HUES64 (cell line): Measurements from ENCODE around the gene PTPRD.
A peak's percentile ranks its signal among the peaks of the same experiment; 100 is the strongest.
"Not testable (repeated sequence)": the region's sequence is repeated elsewhere in the genome, so short reads cannot be mapped to it uniquely, and the experiment has no call there.

Experiments used
- H3K27ac ChIP-seq: 2 replicates; pipeline ENCODE4 v1.7.0; 2013; ENCODE audit warnings: low read depth, low read length, inconsistent platforms
- H3K27me3 ChIP-seq: 2 replicates; pipeline ENCODE4 v1.6.1; 2013; ENCODE audit warnings: mild to moderate bottlenecking, low read length; ENCODE audit not compliant: insufficient read depth
- H3K36me3 ChIP-seq: 2 replicates; pipeline ENCODE4 v1.6.1; 2013; ENCODE audit warnings: mild to moderate bottlenecking, low read length; ENCODE audit not compliant: insufficient read depth
- H3K4me1 ChIP-seq: 2 replicates; pipeline ENCODE4 v1.6.1; 2013; ENCODE audit warnings: mild to moderate bottlenecking, low read length, moderate library complexity; ENCODE audit not compliant: insufficient read depth
- H3K4me3 ChIP-seq: 2 replicates; pipeline ENCODE4 v1.5.1; 2013; ENCODE audit warnings: mild to moderate bottlenecking, low read length, moderate library complexity
- H3K9ac ChIP-seq: 2 replicates; pipeline ENCODE4 v1.6.1; 2013; ENCODE audit warnings: mild to moderate bottlenecking, low read depth, low read length
- H3K9me3 ChIP-seq: 2 replicates; pipeline ENCODE4 v1.6.1; 2013; ENCODE audit warnings: low read depth, low read length; ENCODE audit not compliant: insufficient read depth
- WGBS: fragments of 150-250, 120-280 bp; methylation state at CpG from one replicate; pipeline ENCODE4 v1.1.7; 2013; ENCODE audit warnings: missing lambda C conversion rate; 5-methylcytosine and 5-hydroxymethylcytosine counted together

PTPRD gene

DNA sequence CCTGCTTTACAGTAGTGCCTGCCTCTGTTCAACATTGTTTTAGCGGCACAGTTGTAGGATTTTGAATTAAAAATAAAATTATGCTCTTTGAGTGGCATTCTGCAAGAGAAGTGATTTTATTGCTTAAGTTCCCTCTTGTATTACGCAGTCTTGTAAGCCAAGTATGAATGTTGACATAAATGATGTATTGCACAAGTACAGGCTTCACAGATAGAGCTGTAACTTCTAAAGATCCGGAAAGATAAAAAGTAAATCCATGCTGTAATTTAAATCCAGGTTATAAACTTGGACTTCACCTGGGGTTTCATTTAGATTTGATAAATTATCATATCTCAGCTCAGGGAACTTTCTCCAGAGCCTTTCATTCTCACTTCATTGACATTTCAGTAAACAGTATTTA lies 1114.7 kb downstream of the PTPRD start:
- no peaks in the 10 kb centered on the region for H3K4me1 ChIP-seq
- H3K36me3 ChIP-seq = no peaks in the 10 kb centered on the region
- H3K9ac ChIP-seq = no peak overlapping the region
- no peak overlapping the region for H3K4me3 ChIP-seq
- peak overlapping the region; percentile 7; the same call in 1 of the 2 replicates for H3K27ac ChIP-seq
- no peaks in the 10 kb centered on the region for H3K27me3 ChIP-seq
- WGBS = 98% methylated on average over 3 of the region's 3 CpGs
- peaks cover 16% of the 10 kb centered on the region for H3K9me3 ChIP-seq

DNA sequence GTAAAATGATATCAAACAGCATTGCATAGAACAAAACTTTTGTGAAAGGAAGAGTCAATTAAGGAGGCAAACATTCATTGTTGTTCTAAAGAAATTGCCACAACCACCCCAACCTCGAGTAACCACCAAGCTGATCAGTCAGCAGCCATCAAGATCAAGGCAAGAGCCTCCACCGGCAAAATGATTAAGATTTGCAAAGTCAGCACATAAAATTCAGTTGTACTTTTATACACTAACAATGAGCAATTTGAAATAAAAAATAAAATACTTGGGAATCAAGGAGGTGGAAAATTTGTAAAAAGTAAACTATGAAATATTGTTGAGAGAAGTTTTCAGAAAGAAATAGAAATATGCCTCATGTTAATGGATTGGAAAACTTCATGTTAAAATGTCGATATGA lies 1118.5 kb downstream of the PTPRD start:
- H3K9me3 ChIP-seq = peaks cover 16% of the 10 kb centered on the region
- no peaks in the 10 kb centered on the region for H3K27me3 ChIP-seq
- H3K9ac ChIP-seq = no peak overlapping the region
- 71% methylated on average over 3 of the region's 3 CpGs for WGBS
- no peaks in the 10 kb centered on the region; the same call in 1 of the 2 replicates for H3K4me1 ChIP-seq
- no peak overlapping the region for H3K27ac ChIP-seq
- no peaks in the 10 kb centered on the region for H3K36me3 ChIP-seq
- no peak overlapping the region for H3K4me3 ChIP-seq

DNA sequence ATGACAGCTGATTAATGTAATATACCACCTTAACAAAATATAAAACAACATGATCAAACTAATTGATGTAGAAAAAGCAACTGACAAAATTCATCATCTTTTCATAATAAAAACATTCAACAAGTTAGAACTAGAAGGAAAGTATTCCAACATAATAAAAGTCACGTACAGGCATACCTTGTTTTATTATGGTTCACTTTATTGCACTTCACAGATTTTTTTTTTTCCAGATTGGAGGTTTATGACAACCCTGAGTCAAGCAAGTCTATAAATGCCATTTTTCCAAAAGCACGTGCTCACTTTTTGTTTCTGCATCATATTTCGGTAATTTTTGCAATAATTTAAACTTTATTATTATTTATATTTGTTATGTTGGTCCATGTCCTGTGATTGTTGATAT lies 1120.3 kb downstream of the PTPRD start:
- Histone ChIP-seq H3K9me3 (peaks cover 16% of the 10 kb centered on the region), H3K27me3 (no peaks in the 10 kb centered on the region), H3K4me3 (no peak overlapping the region), H3K36me3 (no peaks in the 10 kb centered on the region), H3K27ac (no peak overlapping the region), H3K4me1 (peaks cover 8% of the 10 kb centered on the region; the same call in 1 of the 2 replicates), H3K9ac (no peak overlapping the region)
- 100% methylated on average over 2 of the region's 3 CpGs for WGBS

DNA sequence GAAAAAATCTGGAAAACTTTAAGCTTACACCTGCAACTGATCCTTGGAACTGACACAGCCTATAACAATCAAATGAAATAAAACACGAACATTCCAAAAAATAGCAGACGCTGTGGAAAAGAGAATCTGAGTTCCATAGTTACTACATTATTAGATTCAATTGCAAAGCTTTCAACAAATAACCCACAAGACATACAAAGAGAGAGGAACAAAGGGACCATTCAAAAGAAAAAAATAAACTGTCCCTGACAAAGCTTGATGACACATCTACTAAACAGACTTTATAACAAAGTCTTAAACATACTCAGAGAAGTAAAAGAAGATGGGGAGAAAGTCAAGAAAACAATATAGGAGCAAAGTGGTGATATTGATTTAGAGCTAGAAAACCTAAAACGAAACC lies 1123.6 kb downstream of the PTPRD start:
- H3K9me3 ChIP-seq = 0 out of 2 replicates have a peak, but pooled peaks cover 1% of the 10 kb centered on the region
- no peaks in the 10 kb centered on the region for H3K27me3 ChIP-seq
- H3K4me1 ChIP-seq = peaks cover 8% of the 10 kb centered on the region; the same call in 1 of the 2 replicates
- no peaks in the 10 kb centered on the region for H3K36me3 ChIP-seq
- no peak overlapping the region for H3K27ac ChIP-seq
- 98% methylated on average over 3 of the region's 3 CpGs for WGBS
- H3K9ac ChIP-seq = no peak overlapping the region
- H3K4me3 ChIP-seq = no peak overlapping the region

DNA sequence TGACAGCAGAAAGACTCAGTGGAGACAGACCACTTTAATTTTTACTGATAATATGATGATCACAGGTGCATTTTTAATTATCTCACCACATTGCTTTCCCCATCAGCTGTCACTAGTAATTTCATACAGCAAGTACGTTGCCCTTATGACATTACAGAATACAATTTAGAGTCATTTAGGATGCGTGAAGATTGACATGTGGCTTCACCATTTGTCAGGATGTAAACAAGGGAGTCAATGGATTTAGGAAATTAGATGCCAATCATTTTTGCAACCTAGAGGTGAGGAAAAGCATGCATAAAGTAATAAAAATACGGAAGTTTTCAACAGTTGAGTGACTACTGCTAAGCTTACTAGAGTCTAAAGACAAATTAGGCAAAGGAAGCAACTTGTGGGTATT lies 1129.6 kb downstream of the PTPRD start:
- no peak overlapping the region for H3K4me3 ChIP-seq
- no peaks in the 10 kb centered on the region for H3K9me3 ChIP-seq
- no peaks in the 10 kb centered on the region for H3K27me3 ChIP-seq
- H3K9ac ChIP-seq = no peak overlapping the region
- H3K36me3 ChIP-seq = no peaks in the 10 kb centered on the region
- H3K4me1 ChIP-seq = peaks cover 8% of the 10 kb centered on the region
- WGBS = 90% methylated on average over 3 of the region's 3 CpGs
- H3K27ac ChIP-seq = no peak overlapping the region

DNA sequence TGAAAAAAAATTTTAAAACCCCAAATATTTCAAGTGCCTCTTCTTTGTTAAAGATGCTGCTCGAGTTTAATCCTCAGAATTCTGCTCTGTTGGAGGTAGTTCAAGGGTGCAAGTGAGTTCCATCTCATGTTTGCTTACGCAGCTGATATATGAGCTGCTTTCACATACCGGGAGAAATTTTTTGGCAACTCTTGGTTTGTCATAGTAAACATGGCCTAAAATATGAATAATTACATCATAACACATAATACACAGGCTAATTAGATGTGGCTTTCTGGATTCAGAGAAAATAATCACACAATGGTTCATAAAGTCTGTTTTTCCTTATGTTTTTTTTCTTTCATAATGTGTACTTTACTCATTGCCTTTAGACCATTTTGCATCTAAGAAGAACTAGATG lies 1134.1 kb downstream of the PTPRD start:
- H3K36me3 ChIP-seq = no peaks in the 10 kb centered on the region
- peaks cover 7% of the 10 kb centered on the region for H3K4me1 ChIP-seq
- H3K9ac ChIP-seq = no peak overlapping the region
- H3K27me3 ChIP-seq = no peaks in the 10 kb centered on the region
- WGBS = 95% methylated on average over 2 of the region's 3 CpGs
- H3K9me3 ChIP-seq = no peaks in the 10 kb centered on the region
- no peak overlapping the region for H3K4me3 ChIP-seq
- no peak overlapping the region for H3K27ac ChIP-seq

DNA sequence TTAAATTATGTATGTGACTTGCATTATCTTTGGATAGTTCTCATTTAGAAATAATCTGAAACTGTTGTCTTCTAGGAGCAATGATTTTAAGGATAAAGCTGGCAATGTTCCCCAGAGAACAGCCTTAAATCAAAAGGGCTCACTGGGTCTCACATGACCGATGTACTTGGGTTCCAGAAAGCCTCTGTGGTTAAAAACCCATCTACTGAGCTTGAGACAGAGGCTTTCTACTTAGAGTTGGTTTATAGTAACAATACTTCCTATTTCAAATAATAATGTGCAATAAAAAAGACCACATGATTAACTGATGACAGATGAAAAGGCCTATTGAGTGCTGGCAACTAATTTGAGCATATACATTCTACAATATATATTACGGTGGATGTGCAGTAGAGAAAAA lies 1143.5 kb downstream of the PTPRD start:
- Histone ChIP-seq H3K27me3 (no peaks in the 10 kb centered on the region), H3K9me3 (no peaks in the 10 kb centered on the region), H3K4me3 (no peak overlapping the region), H3K27ac (no peak overlapping the region), H3K36me3 (no peaks in the 10 kb centered on the region), H3K9ac (no peak overlapping the region), H3K4me1 (no peaks in the 10 kb centered on the region)
- 94% methylated on average over 2 of the region's 2 CpGs for WGBS

DNA sequence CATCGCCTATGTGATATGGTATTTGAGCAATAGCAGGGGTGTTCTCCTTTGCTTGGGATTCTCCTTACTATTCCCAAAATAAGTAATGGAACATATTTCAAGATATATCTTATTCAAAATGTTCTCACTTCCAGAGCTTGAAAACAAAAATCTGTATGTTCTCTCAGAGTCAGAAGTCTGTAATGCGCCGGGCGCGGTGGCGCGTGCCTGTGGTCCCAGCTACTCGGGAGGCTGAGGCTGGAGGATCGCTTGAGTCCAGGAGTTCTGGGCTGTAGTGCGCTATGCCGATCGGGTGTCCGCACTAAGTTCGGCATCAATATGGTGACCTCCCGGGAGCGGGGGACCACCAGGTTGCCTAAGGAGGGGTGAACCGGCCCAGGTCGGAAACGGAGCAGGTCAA lies 1170.9 kb downstream of the PTPRD start:
- not testable (repeated sequence) for H3K4me3 ChIP-seq, H3K9ac ChIP-seq, H3K36me3 ChIP-seq, H3K4me1 ChIP-seq, H3K27ac ChIP-seq, H3K9me3 ChIP-seq, H3K27me3 ChIP-seq
- 97% methylated on average over 12 of the region's 19 CpGs for WGBS

DNA sequence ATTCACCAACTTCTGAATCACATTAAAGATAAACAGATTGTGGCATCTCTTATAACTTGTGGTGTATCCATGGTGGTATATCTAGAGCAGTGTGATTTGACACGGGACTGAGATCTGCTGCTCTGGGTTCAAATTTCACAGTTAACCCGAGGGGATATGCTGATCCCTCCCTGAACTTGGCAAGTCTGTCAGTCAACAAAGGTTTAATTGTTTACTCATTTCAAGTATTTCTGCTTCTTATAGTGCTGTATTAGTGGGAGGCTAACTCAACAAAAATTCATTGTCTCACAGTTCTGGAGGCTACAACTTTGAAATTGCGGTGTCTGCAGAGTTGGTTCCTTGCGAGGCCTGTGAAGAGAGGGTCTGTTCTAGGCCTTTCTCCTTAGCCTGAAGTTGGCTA lies 1175.2 kb downstream of the PTPRD start:
- Histone ChIP-seq H3K36me3 (no peaks in the 10 kb centered on the region), H3K27me3 (no peaks in the 10 kb centered on the region), H3K9ac (no peak overlapping the region), H3K4me1 (peaks cover 10% of the 10 kb centered on the region; the same call in 1 of the 2 replicates), H3K9me3 (no peaks in the 10 kb centered on the region), H3K27ac (no peak overlapping the region), H3K4me3 (no peak overlapping the region)
- WGBS = 89% methylated on average over 4 of the region's 4 CpGs

DNA sequence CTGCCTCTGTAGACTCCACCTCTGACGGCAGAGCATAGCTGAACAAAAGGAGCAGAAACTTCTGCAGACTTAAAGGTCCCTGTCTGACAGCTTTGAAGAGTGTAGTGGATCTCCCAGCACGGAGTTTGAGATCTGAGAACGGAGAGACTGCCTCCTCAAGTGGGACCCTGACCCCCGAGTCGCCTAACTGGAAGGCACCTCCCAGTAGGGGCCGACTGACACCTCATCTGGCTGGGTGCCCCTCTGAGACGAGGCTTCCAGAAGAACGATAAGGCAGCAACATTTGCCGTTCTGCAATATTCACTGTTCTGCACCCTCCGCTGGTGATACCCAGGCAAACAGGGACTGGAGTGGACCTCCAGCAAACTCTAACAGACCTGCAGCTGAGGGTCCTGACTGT lies 1186.3 kb downstream of the PTPRD start:
- not testable (repeated sequence) for H3K36me3 ChIP-seq, H3K9me3 ChIP-seq, H3K9ac ChIP-seq, H3K27ac ChIP-seq, H3K4me1 ChIP-seq, H3K4me3 ChIP-seq, H3K27me3 ChIP-seq
- WGBS = 95% methylated on average over 10 of the region's 10 CpGs

DNA sequence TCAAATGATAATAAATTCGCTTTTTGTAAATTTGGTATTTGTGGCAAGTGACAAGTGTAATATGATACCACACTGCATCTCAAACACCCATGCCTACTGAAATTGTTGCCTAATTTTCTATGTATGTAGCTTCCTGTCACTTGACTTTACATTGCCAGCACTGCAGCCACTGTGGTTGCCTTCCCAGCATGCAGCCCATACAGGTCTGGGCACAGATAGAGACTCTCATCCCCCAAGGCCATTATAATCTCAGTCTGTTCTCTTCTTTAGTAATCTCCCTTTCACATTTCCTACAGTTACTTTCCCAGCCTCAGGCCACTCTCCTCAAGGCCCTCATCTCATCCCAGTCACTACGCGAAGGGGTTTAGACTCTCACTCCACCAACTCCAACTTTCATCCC lies 1200.6 kb downstream of the PTPRD start:
- no peaks in the 10 kb centered on the region for H3K36me3 ChIP-seq
- WGBS = 91% methylated on average over 2 of the region's 3 CpGs
- no peak overlapping the region for H3K27ac ChIP-seq
- H3K9me3 ChIP-seq = peaks cover 4% of the 10 kb centered on the region; the same call in 1 of the 2 replicates
- H3K9ac ChIP-seq = no peak overlapping the region
- no peaks in the 10 kb centered on the region for H3K27me3 ChIP-seq
- H3K4me1 ChIP-seq = peaks cover 7% of the 10 kb centered on the region; the same call in 1 of the 2 replicates
- H3K4me3 ChIP-seq = no peak overlapping the region

DNA sequence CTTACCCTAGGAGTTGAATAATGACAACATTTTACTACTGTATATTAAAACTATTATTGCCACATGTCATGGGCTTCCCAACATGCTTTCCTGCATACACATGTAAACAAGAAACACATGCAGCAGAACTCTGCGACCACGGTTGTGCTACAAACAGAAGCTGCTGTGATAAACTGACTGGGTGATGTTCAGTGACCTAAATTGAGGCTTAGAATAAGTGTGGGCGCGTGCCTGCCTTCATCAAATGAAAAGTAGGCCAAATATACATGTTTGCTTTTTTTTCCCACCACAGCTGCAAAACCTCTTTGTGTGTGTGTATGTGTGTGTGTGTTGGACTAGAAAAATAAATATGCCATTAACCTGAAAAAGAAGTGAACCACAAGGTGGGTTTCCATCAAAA lies 1202.1 kb downstream of the PTPRD start:
- Histone ChIP-seq H3K27me3 (no peaks in the 10 kb centered on the region), H3K9me3 (peaks cover 8% of the 10 kb centered on the region; the same call in 1 of the 2 replicates), H3K36me3 (no peaks in the 10 kb centered on the region), H3K27ac (no peak overlapping the region), H3K4me3 (no peak overlapping the region), H3K9ac (no peak overlapping the region), H3K4me1 (peaks cover 19% of the 10 kb centered on the region)
- 99% methylated on average over 3 of the region's 4 CpGs for WGBS
